Measurements from ENCODE around the gene PNPO.

DNA sequence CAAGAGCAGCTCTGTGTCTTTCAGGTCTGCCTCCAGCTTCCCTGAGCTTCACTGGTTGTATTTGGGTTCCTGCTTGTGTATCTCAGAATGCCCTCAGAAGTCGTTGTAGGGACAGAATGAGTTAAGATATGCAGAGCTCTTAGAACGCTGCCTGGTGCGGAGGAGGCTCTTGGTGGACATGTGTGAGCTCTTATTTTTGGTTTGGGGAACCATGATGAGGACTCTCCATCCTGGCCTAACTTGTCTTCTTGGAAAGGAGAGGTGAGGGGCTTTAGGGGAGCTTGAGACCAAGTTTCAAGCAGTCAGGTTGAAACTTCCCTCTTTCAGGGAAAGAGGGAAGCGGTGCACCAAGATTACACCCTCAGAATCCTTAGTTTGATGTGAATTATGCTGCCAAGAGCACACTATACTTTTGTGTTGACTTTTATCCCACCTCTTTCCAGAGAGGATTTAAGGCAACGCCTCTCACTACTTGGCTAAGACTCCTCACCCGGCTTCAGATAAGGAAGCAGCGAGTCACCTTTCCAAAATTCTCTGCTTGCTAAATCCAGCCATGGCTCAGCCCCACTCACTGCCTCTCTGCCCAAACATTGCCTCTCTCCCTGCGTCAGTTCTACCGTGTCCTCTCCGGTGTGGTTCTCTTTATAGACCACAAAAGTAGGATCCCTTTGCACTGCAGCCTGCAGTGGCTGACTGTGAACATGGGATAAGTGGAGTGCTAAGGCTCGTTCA is 42.3 kb downstream of the PNPO start:
- no peak for TF ChIP-seq POLR2A (IDR thresholded peaks at IDR 0.05)
- TF ChIP-seq, protein P1, sequence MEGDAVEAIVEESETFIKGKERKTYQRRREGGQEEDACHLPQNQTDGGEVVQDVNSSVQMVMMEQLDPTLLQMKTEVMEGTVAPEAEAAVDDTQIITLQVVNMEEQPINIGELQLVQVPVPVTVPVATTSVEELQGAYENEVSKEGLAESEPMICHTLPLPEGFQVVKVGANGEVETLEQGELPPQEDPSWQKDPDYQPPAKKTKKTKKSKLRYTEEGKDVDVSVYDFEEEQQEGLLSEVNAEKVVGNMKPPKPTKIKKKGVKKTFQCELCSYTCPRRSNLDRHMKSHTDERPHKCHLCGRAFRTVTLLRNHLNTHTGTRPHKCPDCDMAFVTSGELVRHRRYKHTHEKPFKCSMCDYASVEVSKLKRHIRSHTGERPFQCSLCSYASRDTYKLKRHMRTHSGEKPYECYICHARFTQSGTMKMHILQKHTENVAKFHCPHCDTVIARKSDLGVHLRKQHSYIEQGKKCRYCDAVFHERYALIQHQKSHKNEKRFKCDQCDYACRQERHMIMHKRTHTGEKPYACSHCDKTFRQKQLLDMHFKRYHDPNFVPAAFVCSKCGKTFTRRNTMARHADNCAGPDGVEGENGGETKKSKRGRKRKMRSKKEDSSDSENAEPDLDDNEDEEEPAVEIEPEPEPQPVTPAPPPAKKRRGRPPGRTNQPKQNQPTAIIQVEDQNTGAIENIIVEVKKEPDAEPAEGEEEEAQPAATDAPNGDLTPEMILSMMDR (IDR thresholded peaks at IDR 0.05), result no peak
